ENCODE data around the gene RNASE4.
"Not testable (repeated sequence)": the region's sequence is repeated elsewhere in the genome, so short reads cannot be mapped to it uniquely, and the experiment has no call there.

Gene RNASE4

DNA sequence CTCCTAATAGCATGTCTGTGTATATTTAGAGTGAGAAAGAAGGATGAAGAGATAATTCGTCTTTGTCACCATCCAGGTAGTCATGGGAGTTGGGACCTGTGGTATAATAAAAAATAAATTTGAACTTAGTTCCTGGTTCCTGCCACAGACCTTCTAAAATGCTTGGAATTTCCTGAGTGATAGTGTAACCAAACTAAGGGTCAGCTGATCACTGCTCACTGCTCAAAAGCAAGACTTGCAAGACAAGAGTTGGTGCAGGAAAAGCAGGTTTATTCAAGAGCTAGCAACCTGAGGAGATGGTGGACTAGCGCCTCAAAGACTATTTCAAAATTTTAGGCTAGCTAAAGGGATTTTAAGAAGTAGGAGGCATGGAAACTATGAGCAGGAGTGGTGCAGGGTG is 23.3 kb downstream of the RNASE4 start:
- no peaks in the 10 kb centered on the region for H4K20me1 ChIP-seq
- TF ChIP-seq Cebpa-rat (IDR thresholded peaks at IDR 0.05): no peak
- no peaks in the 10 kb centered on the region for H3K36me3 ChIP-seq
- H3K4me2 ChIP-seq: peak overlapping the region in 1 of 11 experiments; percentile 7; a peak in 3 of 22 replicates
- no peak overlapping the region for H3K4me3 ChIP-seq
- no peak overlapping the region for H3K27ac ChIP-seq
- no peaks in the 10 kb centered on the region for H3K27me3 ChIP-seq
- no peak overlapping the region for H3K9ac ChIP-seq
- H3K4me1 ChIP-seq: peaks cover 0 to 17% (median 0%) of the 10 kb centered on the region in 10 experiments; a peak in 7 of 20 replicates
- H3K9me3 ChIP-seq (replicated peaks in 1 of 11): peaks cover 16 to 28% (median 22%) of the 10 kb centered on the region in 11 experiments

DNA sequence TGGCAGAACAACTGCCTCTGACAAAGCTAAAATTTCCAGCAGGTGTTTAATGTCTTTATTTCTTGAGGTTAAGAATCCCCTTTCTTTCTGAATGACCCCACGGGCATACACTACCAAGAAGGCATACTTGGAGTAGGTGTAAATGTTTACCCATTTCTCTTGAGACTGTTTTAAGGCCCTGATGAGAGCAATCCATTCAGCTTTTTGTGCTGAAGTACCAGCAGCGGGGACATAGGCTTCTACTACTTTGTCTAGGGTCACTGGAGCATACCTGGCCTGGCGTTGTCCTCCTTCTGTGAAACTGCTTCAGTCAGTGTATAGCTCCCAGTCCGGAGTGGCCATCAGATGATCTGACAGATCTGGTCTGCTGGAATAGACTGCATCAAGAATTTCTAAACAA is 26.9 kb downstream of the RNASE4 start:
- H3K27me3 ChIP-seq: no peaks in the 10 kb centered on the region
- H3K36me3 ChIP-seq: no peaks in the 10 kb centered on the region
- no peak overlapping the region for H3K4me2 ChIP-seq
- H3K27ac ChIP-seq: no peak overlapping the region
- H3K9ac ChIP-seq: no peak overlapping the region
- no peak for TF ChIP-seq Cebpa-rat (IDR thresholded peaks at IDR 0.05)
- no peaks in the 10 kb centered on the region for H4K20me1 ChIP-seq
- H3K9me3 ChIP-seq (replicated peaks in 1 of 11): peaks cover 7 to 18% (median 12%) of the 10 kb centered on the region in 11 experiments; a peak in 21 of 22 replicates
- H3K4me3 ChIP-seq: no peak overlapping the region
- H3K4me1 ChIP-seq: peaks cover 0 to 47% (median 2%) of the 10 kb centered on the region in 10 experiments; a peak in 11 of 20 replicates

- Histone ChIP-seq H3K36me3 (no peaks in the 10 kb centered on the region), H3K4me1 (peaks cover 0 to 47% (median under 1%) of the 10 kb centered on the region in 10 experiments; a peak in 10 of 20 replicates), H3K9me3 (replicated peaks in 1 of 11) (peaks cover 7 to 14% (median 10%) of the 10 kb centered on the region in 11 experiments; a peak in 18 of 22 replicates), H4K20me1 (no peaks in the 10 kb centered on the region), H3K4me2 (no peak overlapping the region), H3K9ac (no peak overlapping the region), H3K27ac (no peak overlapping the region), H3K4me3 (no peak overlapping the region), H3K27me3 (no peaks in the 10 kb centered on the region)
- no peak for TF ChIP-seq Cebpa-rat (IDR thresholded peaks at IDR 0.05)
Measured at GRCh38 chr14:20711685-20712084, 27.3 kb downstream of the RNASE4 start.

- H3K4me1 ChIP-seq: peaks cover 0 to 38% (median 0%) of the 10 kb centered on the region in 10 experiments; a peak in 8 of 20 replicates
- no peaks in the 10 kb centered on the region for H3K36me3 ChIP-seq
- no peak overlapping the region for H3K27ac ChIP-seq
- no peak overlapping the region for H3K9ac ChIP-seq
- no peak overlapping the region for H3K4me3 ChIP-seq
- H3K9me3 ChIP-seq (replicated peaks in 1 of 11): peaks cover 5 to 22% (median 8%) of the 10 kb centered on the region in 11 experiments; a peak in 15 of 22 replicates
- H3K27me3 ChIP-seq: no peaks in the 10 kb centered on the region
- no peak for TF ChIP-seq Cebpa-rat (IDR thresholded peaks at IDR 0.05)
- peak overlapping the region in 1 of 11 experiments; percentile 86; a peak in 1 of 22 replicates for H3K4me2 ChIP-seq
- no peaks in the 10 kb centered on the region for H4K20me1 ChIP-seq
Measured at GRCh38 chr14:20712904-20713303, 28.5 kb downstream of the RNASE4 start.

GRCh38 chr14:20714593-20715250 is 30.4 kb downstream of the RNASE4 start:
- 0 out of 22 replicates have a peak, but pooled peaks of 1 of the 11 experiments have one; percentile 37 for TF ChIP-seq Cebpa-rat (IDR thresholded peaks at IDR 0.05)
- Histone ChIP-seq H3K36me3 (no peaks in the 10 kb centered on the region), H3K9me3 (replicated peaks in 1 of 11) (peaks cover 5 to 33% (median 12%) of the 10 kb centered on the region in 11 experiments; a peak in 17 of 22 replicates), H3K4me2 (peak overlapping the region in 3 of 11 experiments; percentile 45 to 86 (median 74); a peak in 7 of 22 replicates), H3K27ac (peak overlapping the region in 5 of 11 experiments; percentile 59 to 91 (median 74); a peak in 9 of 22 replicates), H3K27me3 (no peaks in the 10 kb centered on the region), H3K9ac (peak overlapping the region in 2 of 11 experiments; percentile 68 to 72; a peak in 4 of 22 replicates), H3K4me1 (peaks cover 0 to 46% (median 6%) of the 10 kb centered on the region in 10 experiments; a peak in 12 of 20 replicates), H4K20me1 (no peaks in the 10 kb centered on the region), H3K4me3 (no peak overlapping the region)

GRCh38 chr14:20719777-20720176 is 35.4 kb downstream of the RNASE4 start:
- H3K4me2 ChIP-seq: peak overlapping the region in 8 of 11 experiments; percentile 1 to 57 (median 16); a peak in 11 of 22 replicates
- no peaks in the 10 kb centered on the region for H4K20me1 ChIP-seq
- no peaks in the 10 kb centered on the region for H3K36me3 ChIP-seq
- H3K27me3 ChIP-seq: no peaks in the 10 kb centered on the region
- H3K27ac ChIP-seq: peak overlapping the region in 2 of 11 experiments; percentile 1 to 14; a peak in 2 of 22 replicates
- TF ChIP-seq Cebpa-rat (IDR thresholded peaks at IDR 0.05): no peak
- peaks cover 5 to 39% (median 13%) of the 10 kb centered on the region in 11 experiments; a peak in 19 of 22 replicates for H3K9me3 ChIP-seq (replicated peaks in 1 of 11)
- peaks cover 0 to 35% (median 9%) of the 10 kb centered on the region in 10 experiments; a peak in 12 of 20 replicates for H3K4me1 ChIP-seq
- H3K4me3 ChIP-seq: no peak overlapping the region
- H3K9ac ChIP-seq: no peak overlapping the region

DNA sequence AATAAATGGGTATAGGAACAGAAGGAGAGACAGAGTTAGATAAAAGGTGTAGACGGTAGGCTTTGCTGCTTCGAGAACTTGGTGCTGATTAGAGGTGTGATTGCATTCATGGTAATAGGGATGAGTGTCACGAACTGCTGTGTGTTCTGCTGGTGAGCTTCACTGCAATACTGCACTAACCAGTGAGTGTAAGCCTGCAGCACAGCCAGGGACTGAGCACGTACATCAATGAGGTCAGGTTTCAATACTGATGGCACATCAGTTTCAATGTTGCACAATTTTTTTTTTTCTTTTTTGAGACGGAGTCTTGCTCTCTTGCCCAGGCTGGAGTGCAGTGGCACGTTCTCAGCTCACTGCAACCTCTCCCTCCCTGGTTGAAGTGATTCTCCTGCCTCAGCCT is 36.4 kb downstream of the RNASE4 start:
- Histone ChIP-seq H3K4me3 (no peak overlapping the region), H3K4me2 (0 out of 22 replicates have a peak overlapping the region, but pooled peaks of 1 of the 11 experiments have one; percentile 14), H3K9ac (no peak overlapping the region), H3K36me3 (no peaks in the 10 kb centered on the region), H4K20me1 (no peaks in the 10 kb centered on the region), H3K9me3 (replicated peaks in 1 of 11) (peaks cover 5 to 38% (median 19%) of the 10 kb centered on the region in 11 experiments; a peak in 19 of 22 replicates), H3K27ac (no peak overlapping the region), H3K27me3 (no peaks in the 10 kb centered on the region), H3K4me1 (peaks cover 0 to 32% (median 8%) of the 10 kb centered on the region in 10 experiments; a peak in 12 of 20 replicates)
- 0 out of 22 replicates have a peak, but pooled peaks of 2 of the 11 experiments have one; percentile 11 to 26 for TF ChIP-seq Cebpa-rat (IDR thresholded peaks at IDR 0.05)

DNA sequence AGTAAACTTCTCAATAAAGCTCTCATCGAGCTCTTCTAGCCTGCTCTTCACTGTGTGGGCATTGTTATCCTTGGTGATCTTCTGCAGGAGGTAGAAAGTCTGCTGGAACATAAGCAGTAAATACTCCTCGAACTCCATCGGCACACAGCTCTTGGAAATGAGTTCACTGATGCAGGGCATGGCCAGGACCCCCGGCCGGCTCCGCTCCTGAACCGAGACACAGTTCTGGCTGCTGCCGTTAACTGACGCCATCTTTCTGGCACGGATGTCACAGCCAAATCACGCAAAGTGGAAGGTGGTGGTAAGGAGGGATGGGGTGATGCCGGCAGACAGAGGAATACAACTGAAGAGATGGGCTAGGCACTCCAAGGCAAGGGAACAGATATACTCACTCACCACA is 37.7 kb downstream of the RNASE4 start:
- H3K9me3 ChIP-seq (replicated peaks in 1 of 11): peaks cover 0 to 26% (median 13%) of the 10 kb centered on the region in 11 experiments; a peak in 15 of 22 replicates
- no peak overlapping the region for H3K4me2 ChIP-seq
- TF ChIP-seq Cebpa-rat (IDR thresholded peaks at IDR 0.05): no peak
- no peak overlapping the region for H3K9ac ChIP-seq
- H3K27me3 ChIP-seq: no peaks in the 10 kb centered on the region
- H3K27ac ChIP-seq: no peak overlapping the region
- H3K4me1 ChIP-seq: peaks cover 0 to 33% (median 8%) of the 10 kb centered on the region in 10 experiments; a peak in 10 of 20 replicates
- H4K20me1 ChIP-seq: no peaks in the 10 kb centered on the region
- H3K4me3 ChIP-seq: no peak overlapping the region
- no peaks in the 10 kb centered on the region for H3K36me3 ChIP-seq

DNA sequence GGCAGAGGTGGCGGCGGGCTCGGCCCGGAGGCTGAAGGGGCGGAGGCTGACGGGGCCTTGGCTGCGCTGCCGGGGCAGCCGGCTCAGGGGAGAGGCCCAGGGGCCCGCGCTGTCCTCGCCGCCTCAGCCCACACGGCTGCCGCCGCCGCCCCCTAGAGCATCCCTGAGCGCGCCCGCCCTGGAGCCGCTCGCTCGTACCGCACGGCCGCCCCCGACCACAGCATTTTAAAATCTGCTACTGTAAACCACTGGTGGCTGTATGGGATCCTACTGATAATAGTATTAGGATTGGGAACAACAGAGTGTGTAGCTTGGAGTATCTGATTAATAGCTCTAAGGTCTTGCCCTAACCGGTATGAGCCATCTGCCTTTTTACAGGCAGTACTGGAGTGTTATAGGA is 39.1 kb downstream of the RNASE4 start:
- TF ChIP-seq Cebpa-rat (IDR thresholded peaks at IDR 0.05): no peak
- peaks cover 0 to 43% (median 8%) of the 10 kb centered on the region in 10 experiments; a peak in 10 of 20 replicates for H3K4me1 ChIP-seq
- H4K20me1 ChIP-seq: no peaks in the 10 kb centered on the region
- no peak overlapping the region for H3K9ac ChIP-seq
- no peaks in the 10 kb centered on the region for H3K27me3 ChIP-seq
- H3K4me3 ChIP-seq: no peak overlapping the region
- H3K4me2 ChIP-seq: no peak overlapping the region
- H3K9me3 ChIP-seq (replicated peaks in 1 of 11): peaks cover 0 to 18% (median 9%) of the 10 kb centered on the region in 11 experiments; a peak in 11 of 22 replicates
- H3K27ac ChIP-seq: no peak overlapping the region
- H3K36me3 ChIP-seq: no peaks in the 10 kb centered on the region

DNA sequence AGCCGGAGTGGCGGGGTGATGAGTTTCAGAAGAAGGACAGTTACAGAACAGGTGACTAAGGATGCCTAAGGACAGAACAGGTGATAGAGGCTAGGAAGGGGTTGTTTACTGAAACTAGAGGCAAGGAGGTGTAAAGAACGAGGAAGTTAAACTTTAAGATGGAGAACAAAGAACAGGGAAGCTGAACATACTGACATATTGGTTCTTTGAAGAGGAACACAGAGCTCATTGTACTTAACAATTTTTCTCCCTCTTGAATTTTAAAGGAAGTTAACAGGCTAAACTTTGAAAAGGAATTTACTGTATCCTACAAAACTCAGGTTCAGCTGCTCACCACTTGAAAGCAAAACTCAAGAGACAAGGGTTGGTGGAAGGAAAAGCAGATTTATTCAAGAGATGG is 41.8 kb downstream of the RNASE4 start:
- H3K27me3 ChIP-seq, H3K9ac ChIP-seq, H3K36me3 ChIP-seq, H4K20me1 ChIP-seq, H3K4me3 ChIP-seq: not testable (repeated sequence)
- Histone ChIP-seq H3K4me1 (peaks cover 0 to 44% (median 0%) of the 10 kb centered on the region in 10 experiments; a peak in 4 of 20 replicates), H3K27ac (peak overlapping the region in 3 of 11 experiments; percentile 3 to 54 (median 32); a peak in 3 of 22 replicates), H3K9me3 (replicated peaks in 1 of 11) (peaks cover 0 to 18% (median 6%) of the 10 kb centered on the region in 11 experiments; a peak in 8 of 22 replicates), H3K4me2 (peak overlapping the region in 3 of 11 experiments; percentile 3 to 70 (median 54); a peak in 4 of 22 replicates)
